HL-60 (cell line): ENCODE results near the gene MUC3A.

Experiments used
- TF ChIP-seq, protein P1 (sequence below): IDR thresholded peaks from one replicate; pipeline ENCODE4 v1.5.1; 2011; ENCODE audit warnings: low read length, control low read depth, inconsistent platforms; ENCODE audit not compliant: insufficient read depth
- TF ChIP-seq, protein P2 (sequence below): IDR thresholded peaks from 2 replicates; pipeline ENCODE4 v1.6.1; 2012; ENCODE audit warnings: low read depth; ENCODE audit not compliant: insufficient replicate concordance

DNA sequence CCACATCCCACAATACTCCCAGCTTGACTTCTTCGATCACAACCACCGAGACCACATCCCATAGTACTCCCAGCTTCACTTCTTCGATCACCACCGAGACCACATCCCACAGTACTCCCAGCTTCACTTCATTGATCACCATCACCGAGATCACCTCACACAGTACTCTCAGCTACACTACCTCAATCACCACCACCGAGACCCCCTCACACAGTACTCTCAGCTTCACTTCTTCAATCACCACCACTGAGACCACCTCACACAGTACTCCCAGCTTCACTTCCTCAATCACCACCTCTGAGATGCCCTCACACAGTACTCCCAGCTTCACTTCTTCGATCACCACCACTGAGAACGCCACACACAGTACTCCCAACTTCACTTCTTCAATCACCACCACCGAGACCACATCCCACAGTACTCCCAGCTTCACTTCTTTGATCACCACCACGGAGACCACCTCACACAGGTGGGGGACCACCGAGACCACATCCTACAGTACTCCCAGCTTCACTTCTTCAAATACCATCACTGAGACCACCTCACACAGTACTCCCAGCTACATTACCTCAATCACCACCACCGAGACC lies 8.6 kb downstream of the MUC3A start:
- TF ChIP-seq, protein P1, sequence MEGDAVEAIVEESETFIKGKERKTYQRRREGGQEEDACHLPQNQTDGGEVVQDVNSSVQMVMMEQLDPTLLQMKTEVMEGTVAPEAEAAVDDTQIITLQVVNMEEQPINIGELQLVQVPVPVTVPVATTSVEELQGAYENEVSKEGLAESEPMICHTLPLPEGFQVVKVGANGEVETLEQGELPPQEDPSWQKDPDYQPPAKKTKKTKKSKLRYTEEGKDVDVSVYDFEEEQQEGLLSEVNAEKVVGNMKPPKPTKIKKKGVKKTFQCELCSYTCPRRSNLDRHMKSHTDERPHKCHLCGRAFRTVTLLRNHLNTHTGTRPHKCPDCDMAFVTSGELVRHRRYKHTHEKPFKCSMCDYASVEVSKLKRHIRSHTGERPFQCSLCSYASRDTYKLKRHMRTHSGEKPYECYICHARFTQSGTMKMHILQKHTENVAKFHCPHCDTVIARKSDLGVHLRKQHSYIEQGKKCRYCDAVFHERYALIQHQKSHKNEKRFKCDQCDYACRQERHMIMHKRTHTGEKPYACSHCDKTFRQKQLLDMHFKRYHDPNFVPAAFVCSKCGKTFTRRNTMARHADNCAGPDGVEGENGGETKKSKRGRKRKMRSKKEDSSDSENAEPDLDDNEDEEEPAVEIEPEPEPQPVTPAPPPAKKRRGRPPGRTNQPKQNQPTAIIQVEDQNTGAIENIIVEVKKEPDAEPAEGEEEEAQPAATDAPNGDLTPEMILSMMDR = no peak
- TF ChIP-seq, protein P2, sequence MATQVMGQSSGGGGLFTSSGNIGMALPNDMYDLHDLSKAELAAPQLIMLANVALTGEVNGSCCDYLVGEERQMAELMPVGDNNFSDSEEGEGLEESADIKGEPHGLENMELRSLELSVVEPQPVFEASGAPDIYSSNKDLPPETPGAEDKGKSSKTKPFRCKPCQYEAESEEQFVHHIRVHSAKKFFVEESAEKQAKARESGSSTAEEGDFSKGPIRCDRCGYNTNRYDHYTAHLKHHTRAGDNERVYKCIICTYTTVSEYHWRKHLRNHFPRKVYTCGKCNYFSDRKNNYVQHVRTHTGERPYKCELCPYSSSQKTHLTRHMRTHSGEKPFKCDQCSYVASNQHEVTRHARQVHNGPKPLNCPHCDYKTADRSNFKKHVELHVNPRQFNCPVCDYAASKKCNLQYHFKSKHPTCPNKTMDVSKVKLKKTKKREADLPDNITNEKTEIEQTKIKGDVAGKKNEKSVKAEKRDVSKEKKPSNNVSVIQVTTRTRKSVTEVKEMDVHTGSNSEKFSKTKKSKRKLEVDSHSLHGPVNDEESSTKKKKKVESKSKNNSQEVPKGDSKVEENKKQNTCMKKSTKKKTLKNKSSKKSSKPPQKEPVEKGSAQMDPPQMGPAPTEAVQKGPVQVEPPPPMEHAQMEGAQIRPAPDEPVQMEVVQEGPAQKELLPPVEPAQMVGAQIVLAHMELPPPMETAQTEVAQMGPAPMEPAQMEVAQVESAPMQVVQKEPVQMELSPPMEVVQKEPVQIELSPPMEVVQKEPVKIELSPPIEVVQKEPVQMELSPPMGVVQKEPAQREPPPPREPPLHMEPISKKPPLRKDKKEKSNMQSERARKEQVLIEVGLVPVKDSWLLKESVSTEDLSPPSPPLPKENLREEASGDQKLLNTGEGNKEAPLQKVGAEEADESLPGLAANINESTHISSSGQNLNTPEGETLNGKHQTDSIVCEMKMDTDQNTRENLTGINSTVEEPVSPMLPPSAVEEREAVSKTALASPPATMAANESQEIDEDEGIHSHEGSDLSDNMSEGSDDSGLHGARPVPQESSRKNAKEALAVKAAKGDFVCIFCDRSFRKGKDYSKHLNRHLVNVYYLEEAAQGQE = no peak
